ENCODE measurements around the gene SULT4A1.

- TF ChIP-seq POLR2AphosphoS5 (IDR thresholded peaks at IDR 0.05; ENCODE audit: low read depth, low read length) (no peak), ATF3 (IDR thresholded peaks at IDR 0.05) (no peak), CTCF (IDR thresholded peaks at IDR 0.05 in 2 of 3, conservative IDR thresholded peaks at IDR 0.05 in 1 of 3; ENCODE audit: borderline replicate concordance in 1 of 3, insufficient read depth in 1 of 3, low read depth in 2 of 3, low read length in 2 of 3) (no peak), SIN3A (IDR thresholded peaks at IDR 0.05; ENCODE audit: low read depth) (no peak), POLR2A (IDR thresholded peaks at IDR 0.05; ENCODE audit: borderline replicate concordance, extremely low read depth, insufficient read depth, insufficient read length) (no peak), EZH2phosphoT487 (IDR thresholded peaks at IDR 0.05; ENCODE audit: borderline replicate concordance) (no peak)
Observed at GRCh38 chr22:43849731-43850130, 12.6 kb downstream of the SULT4A1 start.

All from HCT116 (cell line).